ENCODE measurements around the gene PBX1. TPM values are rescaled to one million over a fixed set of nuclear protein-coding genes. Genes with fewer than 3 reads are reported as not detected.

PBX1 gene
- total RNA-seq, 1 donor from 2014 or later: 37.4 TPM

- Histone ChIP-seq H3K27ac (peak overlapping the region; percentile 17 to 33), H3K36me3 (no peaks in the 10 kb centered on the region)
- intact Hi-C loops (cut with DNase I): no loop called here
Observed at GRCh38 chr1:164592634-164593033, 33.6 kb downstream of the PBX1 start.

GRCh38 chr1:164595212-164595611 is 36.2 kb downstream of the PBX1 start:
- Histone ChIP-seq H3K4me3 (no peak overlapping the region), H3K27me3 (no peaks in the 10 kb centered on the region), H3K36me3 (no peaks in the 10 kb centered on the region), H3K4me1 (peaks cover 0 to 23% of the 10 kb centered on the region in 2 donors), H3K9me3 (no peaks in the 10 kb centered on the region), H3K27ac (no peak overlapping the region)
- intact Hi-C loops (cut with DNase I): no loop called here
- DNase-seq (ENCODE audit: low spot score in 2 of 2): no peak
- TF ChIP-seq CTCF (IDR thresholded peaks at IDR 0.05): no peak

More at GRCh38 chr1:164592634-164593033, 33.6 kb downstream of the PBX1 start:
- Histone ChIP-seq H3K4me3 (no peak overlapping the region), H3K4me1 (peaks cover 0 to 23% of the 10 kb centered on the region in 2 donors), H3K27me3 (no peaks in the 10 kb centered on the region), H3K9me3 (no peaks in the 10 kb centered on the region)
- TF ChIP-seq CTCF (IDR thresholded peaks at IDR 0.05): no peak
- no peak for DNase-seq (ENCODE audit: low spot score in 2 of 2)

- Histone ChIP-seq H3K9me3 (no peaks in the 10 kb centered on the region), H3K27ac (no peak overlapping the region), H3K27me3 (no peaks in the 10 kb centered on the region), H3K4me3 (no peak overlapping the region), H3K4me1 (peaks cover 0 to 23% of the 10 kb centered on the region in 2 donors), H3K36me3 (no peaks in the 10 kb centered on the region)
- DNase-seq (ENCODE audit: low spot score in 2 of 2): no peak
- no peak for TF ChIP-seq CTCF (IDR thresholded peaks at IDR 0.05)
- intact Hi-C loops (cut with DNase I): no loop called here
Observed at GRCh38 chr1:164596172-164596571, 37.2 kb downstream of the PBX1 start.

GRCh38 chr1:164598719-164599118 is 39.7 kb downstream of the PBX1 start:
- peaks cover 0 to 15% of the 10 kb centered on the region in 2 donors for H3K4me1 ChIP-seq
- no peaks in the 10 kb centered on the region for H3K36me3 ChIP-seq
- H3K4me3 ChIP-seq: no peak overlapping the region
- H3K27ac ChIP-seq: peak overlapping the region in 1 of 2 donors; percentile 66
- no peaks in the 10 kb centered on the region for H3K9me3 ChIP-seq
- intact Hi-C loops (cut with DNase I): no loop called here
- TF ChIP-seq CTCF (IDR thresholded peaks at IDR 0.05): no peak
- DNase-seq (ENCODE audit: low spot score in 2 of 2): no peak
- no peaks in the 10 kb centered on the region for H3K27me3 ChIP-seq

- Histone ChIP-seq H3K27ac (peak overlapping the region; percentile 44 to 66), H3K4me1 (peaks cover 0 to 18% of the 10 kb centered on the region in 2 donors), H3K27me3 (no peaks in the 10 kb centered on the region), H3K36me3 (no peaks in the 10 kb centered on the region), H3K4me3 (peak overlapping the region in 1 of 2 donors; percentile 32), H3K9me3 (no peaks in the 10 kb centered on the region)
- DNase-seq (ENCODE audit: low spot score in 2 of 2): no peak
- TF ChIP-seq CTCF (IDR thresholded peaks at IDR 0.05): no peak
- intact Hi-C loops (cut with DNase I): no loop called here
Observed at GRCh38 chr1:164599272-164599671, 40.3 kb downstream of the PBX1 start.

All from ascending aorta (tissue), 2 donors.